T-cell (primary cell): ENCODE results near the gene VAMP8. TPM values are rescaled to one million over a fixed set of nuclear protein-coding genes. Genes with fewer than 3 reads are reported as not detected.
"Not testable (repeated sequence)": the region's sequence is repeated elsewhere in the genome, so short reads cannot be mapped to it uniquely, and the experiment has no call there.

ENCODE experiments used
- ATAC-seq, 4 experiments: fragments of 200-7000 bp in 3 of 4; fragments of 150-1000 bp in 1 of 4; cut with Tn5 transposase; replicated peaks in 1 of 4; 1 replicate in 3 of 4; 2 replicates in 1 of 4; pipeline ENCODE4 v1.10.0; 2021; ENCODE audit warnings: moderate library complexity in 3 of 4, mild to moderate bottlenecking in 2 of 4, moderate number of reproducible peaks in 1 of 4
- CTCF ChIA-PET, 2 donors: fragments of 300-600 bp; sonication (Branson Sonifier 250); formaldehyde crosslinking; loops; one replicate each; lab custom pipeline; 2022; ENCODE audit warnings: antibody characterized with exemption in 2 of 2; lab: Charles Lee
- POLR2A ChIA-PET, 2 donors: fragments of 300-600 bp; sonication (Branson Sonifier 250); formaldehyde crosslinking; loops; one replicate each; lab custom pipeline; 2022; ENCODE audit warnings: antibody characterized with exemption in 2 of 2; lab: Charles Lee
- DNase-seq, 35 experiments: peaks; one replicate each; pipeline versions ENCODE4 v3.0.0 to v3.0.0-alpha.2; 2013 to 2023
- H3K27ac ChIP-seq: one replicate; pipeline ENCODE4 v1.5.1; 2013; ENCODE audit warnings: low read length
- H3K27me3 ChIP-seq, 2 experiments: replicated peaks in 1 of 2; 1 replicate in 1 of 2; 2 replicates in 1 of 2; pipeline versions ENCODE4 v1.6.1 to v1.7.0; 2013; ENCODE audit warnings: low read length in 1 of 2, mixed read lengths in 1 of 2; ENCODE audit not compliant: control insufficient read depth in 2 of 2, insufficient read depth in 2 of 2; ENCODE audit errors: extremely low read depth in 1 of 2
- H3K36me3 ChIP-seq, 2 donors: 1 replicate in 1 of 2; 2 replicates in 1 of 2; pipeline versions ENCODE4 v1.6.1 to v1.7.0; 2013; ENCODE audit warnings: low read length in 1 of 2; ENCODE audit not compliant: control insufficient read depth in 2 of 2, insufficient read depth in 1 of 2; ENCODE audit errors: extremely low read depth in 1 of 2
- H3K4me1 ChIP-seq, 2 experiments: 1 replicate in 1 of 2; 2 replicates in 1 of 2; pipeline versions ENCODE4 v1.6.1 to v1.7.0; 2013; ENCODE audit warnings: low read length in 2 of 2, mixed read lengths in 1 of 2; ENCODE audit not compliant: insufficient read depth in 2 of 2, control insufficient read depth in 1 of 2; ENCODE audit errors: extremely low read depth in 1 of 2
- H3K4me3 ChIP-seq, 2 donors: 1 replicate in 1 of 2; 2 replicates in 1 of 2; pipeline versions ENCODE4 v1.5.1 to v1.7.0; 2013; ENCODE audit warnings: mild to moderate bottlenecking in 2 of 2, low read length in 1 of 2, moderate library complexity in 1 of 2; ENCODE audit not compliant: control insufficient read depth in 1 of 2; ENCODE audit errors: extremely low read depth in 1 of 2
- H3K9me3 ChIP-seq: 2 replicates; pipeline ENCODE4 v1.7.0; 2013
- H3K27ac Mint-ChIP-seq, 2 donors: one replicate each; pipeline ENCODE4 v1.8.0; 2020 to 2021; ENCODE audit warnings: mild to moderate bottlenecking in 2 of 2, mixed read lengths in 2 of 2
- H3K27me3 Mint-ChIP-seq, 2 donors: one replicate each; pipeline ENCODE4 v1.8.0; 2021 to 2022; ENCODE audit warnings: mixed read lengths in 2 of 2
- H3K36me3 Mint-ChIP-seq: one replicate; pipeline ENCODE4 v1.8.0; 2021; ENCODE audit warnings: mixed read lengths
- H3K4me1 Mint-ChIP-seq, 3 donors: one replicate each; pipeline ENCODE4 v1.8.0; 2020 to 2022; ENCODE audit warnings: mixed read lengths in 3 of 3, mild to moderate bottlenecking in 1 of 3
- H3K4me3 Mint-ChIP-seq, 3 donors: one replicate each; pipeline ENCODE4 v1.8.0; 2020 to 2022; ENCODE audit warnings: mild to moderate bottlenecking in 3 of 3, mixed read lengths in 3 of 3, moderate library complexity in 3 of 3
- H3K9me3 Mint-ChIP-seq, 3 donors: one replicate each; pipeline ENCODE4 v1.8.0; 2020 to 2022; ENCODE audit warnings: mixed read lengths in 3 of 3
- WGBS: methylation state at CpG from one replicate; pipeline ENCODE4 v1.1.5; 2013; ENCODE audit warnings: missing lambda C conversion rate; ENCODE audit not compliant: insufficient coverage; 5-methylcytosine and 5-hydroxymethylcytosine counted together
- total RNA-seq, 35 experiments: library from RNA in 6 of 35; stranded (reverse) in 6 of 35; fragments of 120-200 nt in 1 of 35; gene quantifications; one replicate each; pipeline versions ENCODE4 v1.2.1 to v1.2.4 and lab custom pipeline; 2013 to 2026

The VAMP8 gene
- total RNA-seq, 5 donors from 2014 or later (not counting 1 experiment from before 2014, with no cell fraction given), result 76.2 to 102 (median 84.5) TPM

DNA sequence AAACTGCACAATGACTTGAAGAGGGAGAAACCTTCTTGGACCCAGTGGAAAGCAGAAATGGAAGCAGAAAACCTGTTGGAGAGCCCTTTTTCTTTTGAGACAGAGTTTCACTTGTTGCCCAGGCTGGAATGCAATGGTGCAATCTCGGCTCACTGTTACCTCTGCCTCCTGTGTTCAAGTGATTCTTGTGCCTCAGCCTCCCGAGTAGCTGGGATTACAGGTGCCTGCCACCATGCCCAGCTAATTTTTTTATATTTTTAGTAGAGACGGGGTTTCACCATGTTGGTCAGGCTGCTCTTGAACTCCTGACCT is 26.7 kb downstream of the VAMP8 start:
- H3K27me3 Mint-ChIP-seq, result not testable (repeated sequence)
- POLR2A ChIA-PET, result interaction anchor here in 1 of 2 donors (1.0 kb wide), 1 partner anchor 9 kb away, joined by 4 read pairs; the partner anchor contains the start of gene RNF181

DNA sequence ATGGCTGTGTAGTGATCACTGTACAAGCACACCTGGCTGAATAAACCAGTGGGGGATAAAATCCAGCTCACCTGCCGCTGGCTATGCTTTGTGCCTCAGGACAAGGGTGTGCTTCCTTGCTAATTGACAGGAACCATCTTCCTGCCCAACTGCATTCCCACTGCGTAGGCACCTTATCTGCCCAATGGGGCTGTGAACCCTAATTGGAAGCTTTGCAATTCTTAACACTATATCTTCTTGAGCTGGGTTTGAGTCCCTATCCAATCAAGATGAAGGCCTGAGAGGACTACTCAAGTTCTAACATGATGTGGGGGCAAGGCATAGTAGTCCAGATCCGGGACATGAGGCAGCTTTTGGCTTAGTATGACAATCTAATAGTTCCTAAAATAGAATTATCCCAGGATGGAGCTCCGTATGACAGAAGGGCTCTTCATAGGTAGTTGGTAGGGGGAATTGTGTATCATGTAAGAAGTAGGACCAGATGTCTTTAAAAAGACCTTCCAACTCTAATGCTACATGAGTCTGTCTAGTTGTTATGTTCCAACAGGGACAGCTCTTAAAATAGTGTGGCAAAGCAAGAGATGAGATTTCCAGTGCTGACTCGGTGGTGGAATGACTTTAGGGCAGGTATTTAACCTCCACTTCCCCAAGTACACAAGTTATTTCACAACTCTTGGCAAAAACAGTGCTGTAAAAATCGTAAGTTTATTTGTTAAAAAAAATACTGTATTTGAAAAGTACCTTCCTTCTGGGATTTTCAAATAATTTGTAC is 27.4 kb downstream of the VAMP8 start:
- Histone ChIP-seq H3K27ac (no peak overlapping the region), H3K36me3 (peaks cover 3 to 18% of the 10 kb centered on the region in 2 donors), H3K27me3 (no peaks in the 10 kb centered on the region), H3K4me3 (no peak overlapping the region), H3K4me1 (peaks cover 5 to 35% of the 10 kb centered on the region in 2 experiments), H3K9me3 (no peaks in the 10 kb centered on the region)
- Mint-ChIP-seq H3K36me3 (peaks cover 15% of the 10 kb centered on the region), H3K4me1 (peaks cover 38 to 53% (median 45%) of the 10 kb centered on the region in 3 donors), H3K27me3 (no peaks in the 10 kb centered on the region), H3K9me3 (no peaks in the 10 kb centered on the region), H3K4me3 (peak overlapping the region in 2 of 3 donors; percentile 13 to 82), H3K27ac (peak overlapping the region; percentile 44 to 61)
- no peak for DNase-seq
- ChIA-PET CTCF (no interaction called here), POLR2A (interaction anchor here in 1 of 2 donors (1.0 kb wide), 1 partner anchor 9 kb away, joined by 4 read pairs; the partner anchor contains the start of gene RNF181)
- no peak for ATAC-seq
- 100% methylated on average over 1 of the region's 6 CpGs for WGBS

More for the DNA sequence above, 26.7 kb downstream of the VAMP8 start:
- H3K27me3 ChIP-seq, ATAC-seq, DNase-seq, CTCF ChIA-PET, H3K9me3 Mint-ChIP-seq, H3K27ac ChIP-seq, H3K9me3 ChIP-seq, H3K4me3 ChIP-seq: not testable (repeated sequence)
- WGBS, result 88% methylated on average over 2 of the region's 3 CpGs
- peak overlapping the region; percentile 82 to 89 (median 88) for H3K4me3 Mint-ChIP-seq
- Histone ChIP-seq H3K4me1 (peaks cover 5 to 35% of the 10 kb centered on the region in 2 experiments), H3K36me3 (peaks cover 3 to 14% of the 10 kb centered on the region in 2 donors)
- peaks cover 31 to 49% (median 41%) of the 10 kb centered on the region in 3 donors for H3K4me1 Mint-ChIP-seq
- peak overlapping the region in 1 of 2 donors; percentile 55 for H3K27ac Mint-ChIP-seq
- H3K36me3 Mint-ChIP-seq, result peaks cover 12% of the 10 kb centered on the region

DNA sequence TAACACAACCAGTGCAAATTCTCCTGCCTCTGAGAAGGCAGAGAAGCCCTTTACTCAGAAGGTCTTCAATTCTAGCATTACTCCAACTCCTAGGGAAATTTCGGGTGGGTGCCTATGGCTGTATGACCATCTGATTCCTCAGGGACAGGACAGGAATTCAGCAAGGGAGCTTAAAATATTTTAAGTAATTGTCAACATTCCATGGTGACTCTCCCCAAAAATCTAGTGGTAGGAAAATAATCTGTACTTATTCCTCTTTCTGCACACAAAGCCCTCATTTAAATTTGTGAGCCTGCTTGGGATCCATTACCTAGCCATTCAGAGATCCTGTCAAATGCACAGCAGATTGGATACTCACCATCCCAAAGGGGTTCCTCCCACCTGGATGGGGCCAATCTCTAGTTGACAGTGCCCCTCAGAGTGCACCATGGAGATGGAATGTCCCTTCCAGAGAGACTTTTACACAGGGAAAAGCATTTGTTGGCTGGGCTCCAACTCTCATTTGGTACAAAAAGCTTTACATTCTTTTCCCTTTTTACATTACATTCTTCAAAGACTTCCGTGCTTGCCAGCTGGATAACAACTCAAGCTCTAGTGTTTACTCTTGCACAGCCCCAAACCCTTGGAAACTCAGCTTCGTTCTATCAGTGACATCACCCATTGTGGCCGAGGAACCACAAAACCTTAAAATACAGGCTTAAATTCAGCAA is 28.2 kb downstream of the VAMP8 start:
- Histone ChIP-seq H3K27me3 (no peaks in the 10 kb centered on the region), H3K27ac (no peak overlapping the region), H3K36me3 (peaks cover 3 to 18% of the 10 kb centered on the region in 2 donors), H3K9me3 (no peaks in the 10 kb centered on the region), H3K4me3 (no peak overlapping the region), H3K4me1 (peaks cover 9 to 41% of the 10 kb centered on the region in 2 experiments)
- POLR2A ChIA-PET, result interaction anchor here in 1 of 2 donors (0.5 kb wide), 1 partner anchor 544 kb away, joined by 5 read pairs; no protein-coding TSS in a partner anchor
- ATAC-seq, result no peak
- peak overlapping the region in 1 of 2 donors; percentile 11 for H3K27ac Mint-ChIP-seq
- H3K27me3 Mint-ChIP-seq, result no peaks in the 10 kb centered on the region
- H3K36me3 Mint-ChIP-seq, result peaks cover 19% of the 10 kb centered on the region
- 78% methylated on average over 1 of the region's 4 CpGs for WGBS
- DNase-seq, result no peak
- CTCF ChIA-PET, result interaction anchor here in 1 of 2 donors (1.4 kb wide), 1 partner anchor 32 kb away, joined by 3 read pairs; no protein-coding TSS in a partner anchor
- peaks cover 44 to 58% (median 51%) of the 10 kb centered on the region in 3 donors for H3K4me1 Mint-ChIP-seq
- no peaks in the 10 kb centered on the region for H3K9me3 Mint-ChIP-seq
- peak overlapping the region in 1 of 3 donors; percentile 37 for H3K4me3 Mint-ChIP-seq

DNA sequence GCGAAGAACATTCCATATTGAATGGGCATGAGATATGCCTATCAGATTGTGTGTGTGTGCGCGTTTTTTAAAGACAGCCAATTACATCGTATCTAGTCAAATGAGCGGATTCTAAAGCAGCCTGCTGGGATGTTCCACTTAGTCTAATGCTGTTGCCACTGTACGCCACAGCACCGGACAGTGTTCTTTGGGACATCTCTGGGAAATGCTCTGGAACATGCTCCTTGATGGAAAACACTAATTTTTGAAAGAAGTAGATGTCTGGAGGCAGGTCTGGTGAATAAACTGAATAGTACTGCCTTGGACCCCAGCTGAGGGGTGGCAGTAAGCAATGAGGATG is 28.7 kb downstream of the VAMP8 start:
- ChIA-PET CTCF (interaction anchor here in 1 of 2 donors (1.4 kb wide), 1 partner anchor 32 kb away, joined by 3 read pairs; no protein-coding TSS in a partner anchor), POLR2A (no interaction called here)
- Mint-ChIP-seq H3K4me3 (peak overlapping the region in 1 of 3 donors; percentile 37), H3K4me1 (peaks cover 44 to 58% (median 51%) of the 10 kb centered on the region in 3 donors), H3K27me3 (no peaks in the 10 kb centered on the region), H3K36me3 (peaks cover 19% of the 10 kb centered on the region), H3K9me3 (no peaks in the 10 kb centered on the region), H3K27ac (peak overlapping the region in 1 of 2 donors; percentile 11)
- DNase-seq (no peak), ATAC-seq (no peak)
- Histone ChIP-seq H3K27me3 (no peaks in the 10 kb centered on the region), H3K4me3 (no peak overlapping the region), H3K9me3 (no peaks in the 10 kb centered on the region), H3K27ac (no peak overlapping the region), H3K36me3 (peaks cover 3 to 18% of the 10 kb centered on the region in 2 donors), H3K4me1 (peaks cover 9 to 45% of the 10 kb centered on the region in 2 experiments)
- 94% methylated on average over 6 of the region's 7 CpGs for WGBS

DNA sequence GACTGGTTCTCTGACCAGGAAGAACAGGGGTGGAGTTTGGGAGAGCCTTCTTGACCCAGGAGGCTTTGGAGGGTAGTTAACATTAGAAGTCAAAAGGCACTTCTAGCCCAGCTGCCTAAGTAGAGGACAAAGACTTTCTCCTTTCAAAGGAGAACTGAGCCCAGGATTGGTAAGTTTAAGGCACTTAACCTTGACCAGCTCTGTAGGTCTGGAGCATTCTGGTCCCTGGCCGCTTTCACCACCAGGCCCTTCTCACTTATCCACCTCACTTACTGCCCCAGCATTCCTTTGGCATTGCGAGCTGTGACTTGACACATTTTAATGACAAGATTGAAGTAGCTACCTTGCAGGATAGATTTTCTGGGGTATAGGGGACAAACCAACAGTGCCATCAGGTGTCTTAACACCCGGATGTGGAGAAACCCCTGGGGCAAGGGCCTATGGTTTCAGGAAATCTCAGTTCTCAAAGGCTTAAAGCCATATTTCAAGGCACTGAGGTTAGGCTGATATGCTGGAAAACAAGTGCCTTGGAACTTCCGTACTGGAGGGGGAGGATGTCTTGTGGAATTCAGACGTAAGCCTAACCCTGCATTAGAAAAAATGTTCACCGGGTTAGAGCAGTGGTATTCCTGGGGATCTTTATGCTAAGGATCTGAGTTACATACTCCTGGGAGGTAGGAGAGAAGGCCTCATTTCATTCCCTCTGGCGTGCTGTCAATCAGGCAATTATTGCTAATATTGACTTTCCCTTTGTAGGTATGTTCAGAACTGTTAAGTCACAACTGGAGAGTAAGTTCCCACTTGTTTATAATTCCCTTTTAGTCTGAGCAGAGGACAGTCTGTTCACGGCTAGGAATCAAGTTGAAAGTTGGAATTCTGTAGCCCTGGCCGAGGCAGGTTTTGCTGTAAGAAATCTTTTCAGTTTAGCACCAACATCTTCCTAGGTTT is 30.2 kb downstream of the VAMP8 start:
- Histone ChIP-seq H3K9me3 (no peaks in the 10 kb centered on the region), H3K4me1 (peaks cover 6 to 46% of the 10 kb centered on the region in 2 experiments), H3K36me3 (peaks cover 3 to 18% of the 10 kb centered on the region in 2 donors), H3K27me3 (no peaks in the 10 kb centered on the region), H3K27ac (no peak overlapping the region), H3K4me3 (no peak overlapping the region)
- 100% methylated on average over 3 of the region's 9 CpGs for WGBS
- ChIA-PET POLR2A (no interaction called here), CTCF (no interaction called here)
- no peaks in the 10 kb centered on the region for H3K27me3 Mint-ChIP-seq
- no peak for DNase-seq
- peaks cover 44 to 62% (median 55%) of the 10 kb centered on the region in 3 donors for H3K4me1 Mint-ChIP-seq
- peak overlapping the region; percentile 29 to 45 for H3K27ac Mint-ChIP-seq
- no peak overlapping the region for H3K4me3 Mint-ChIP-seq
- H3K9me3 Mint-ChIP-seq, result no peaks in the 10 kb centered on the region
- H3K36me3 Mint-ChIP-seq, result peaks cover 19% of the 10 kb centered on the region
- no peak for ATAC-seq
